ENCODE data around the gene PPP1R15B. TPM values are rescaled to one million over a fixed set of nuclear protein-coding genes. Genes with fewer than 3 reads are reported as not detected.

Gene PPP1R15B
- total and polyA plus RNA-seq, 2 of the 4 experiments (the other 2 are of a cell fraction): 14.9 to 15.0 TPM

DNA sequence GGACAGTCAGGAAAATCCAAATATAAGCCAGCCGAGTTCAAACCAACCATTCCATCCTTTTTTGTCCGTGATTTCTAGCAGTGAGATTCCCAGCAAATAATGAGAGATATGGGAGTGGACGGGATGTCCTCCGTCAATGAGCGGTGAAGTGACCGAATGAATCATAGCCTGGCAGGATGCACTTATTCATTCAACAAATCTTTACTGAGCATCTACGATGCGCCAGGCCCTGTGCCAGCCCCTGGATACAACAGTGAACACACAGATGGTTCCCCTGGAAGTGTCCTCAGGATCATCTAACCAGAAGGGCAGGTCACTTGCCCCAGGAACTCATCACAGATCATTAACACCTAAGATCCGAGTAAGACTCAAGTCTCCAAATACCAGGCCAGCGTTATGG lies 43.7 kb downstream of the PPP1R15B start:
- Histone ChIP-seq H3K18ac (ENCODE audit: low read depth, low read length) (no peak overlapping the region), H3K9me3 (ENCODE audit: control insufficient read depth, insufficient read depth, low read length) (no peaks in the 10 kb centered on the region), H2AK9ac (replicated peaks; ENCODE audit: low read depth, low read length, poor library complexity) (no peak overlapping the region), H3K27ac (ENCODE audit: insufficient read depth, low read length) (no peak overlapping the region), H3K36me3 (ENCODE audit: control insufficient read depth, insufficient read depth, low read length) (no peaks in the 10 kb centered on the region), H3K14ac (replicated peaks; ENCODE audit: low read depth, low read length) (no peak overlapping the region), H4K8ac (ENCODE audit: low read depth in 2 of 2, low read length in 2 of 2) (no peak overlapping the region), H2AK5ac (ENCODE audit: low read depth, low read length) (no peak overlapping the region), H3K23ac (ENCODE audit: low read depth, low read length) (no peak overlapping the region), H2AFZ (replicated peaks; ENCODE audit: low read length, poor library complexity) (no peak overlapping the region), H3K56ac (ENCODE audit: extremely low read depth, insufficient read depth, low read length) (no peak overlapping the region), H4K5ac (ENCODE audit: low read depth, low read length) (no peak overlapping the region), H3K4me2 (ENCODE audit: low read depth, low read length) (no peak overlapping the region), H3K9ac (ENCODE audit: low read depth, low read length) (no peak overlapping the region), H2BK15ac (ENCODE audit: low read depth, low read length) (no peak overlapping the region), H3K4me3 (ENCODE audit: insufficient read depth, low read depth, low read length) (no peak overlapping the region), H3K4me1 (ENCODE audit: control insufficient read depth, insufficient read depth, low read length) (peaks cover 4% of the 10 kb centered on the region), H2BK120ac (ENCODE audit: low read depth, low read length) (no peak overlapping the region), H3K9me1 (ENCODE audit: insufficient read depth, low read length) (no peaks in the 10 kb centered on the region), H3K4ac (ENCODE audit: low read depth, low read length) (no peak overlapping the region), H4K20me1 (ENCODE audit: insufficient read depth, low read length) (no peaks in the 10 kb centered on the region), H3K27me3 (ENCODE audit: control insufficient read depth, insufficient read depth, low read length) (peaks cover 39% of the 10 kb centered on the region), H4K91ac (ENCODE audit: insufficient read depth, low read depth, low read length) (no peak overlapping the region), H3K79me1 (ENCODE audit: low read depth in 1 of 2, low read length in 2 of 2) (no peaks in the 10 kb centered on the region), H2BK5ac (ENCODE audit: low read depth, low read length, poor library complexity, severe bottlenecking) (no peak overlapping the region), H2BK20ac (ENCODE audit: low read depth, low read length) (no peak overlapping the region)
- POLR2A ChIA-PET (ENCODE audit: unreplicated experiment): no interaction called here
- dilution Hi-C loops (cut with HindIII; ENCODE audit: low sequenced_read_pairs, unreplicated experiment) (no loop called here), in situ Hi-C loops (cut with MboI; ENCODE audit: low sequenced_read_pairs) (loop anchor here (10.0 kb wide), 1 partner anchor 503 kb away; the partner anchor contains the start of gene SNRPE), intact Hi-C loops (cut with micrococcal nuclease) (no loop called here)
- WGBS, 2 experiments (ENCODE audit: extremely low coverage in 2 of 2, insufficient read length in 1 of 2): no CpG with 5 or more reads among the region's 10 CpGs
- no peak for TF ChIP-seq CEBPB (IDR thresholded peaks at IDR 0.05; ENCODE audit: low read depth, low read length)
- TF ChIP-seq MXI1 (IDR thresholded peaks at IDR 0.05; ENCODE audit: borderline replicate concordance, low read depth, low read length): no peak
- TF ChIP-seq, protein P1, sequence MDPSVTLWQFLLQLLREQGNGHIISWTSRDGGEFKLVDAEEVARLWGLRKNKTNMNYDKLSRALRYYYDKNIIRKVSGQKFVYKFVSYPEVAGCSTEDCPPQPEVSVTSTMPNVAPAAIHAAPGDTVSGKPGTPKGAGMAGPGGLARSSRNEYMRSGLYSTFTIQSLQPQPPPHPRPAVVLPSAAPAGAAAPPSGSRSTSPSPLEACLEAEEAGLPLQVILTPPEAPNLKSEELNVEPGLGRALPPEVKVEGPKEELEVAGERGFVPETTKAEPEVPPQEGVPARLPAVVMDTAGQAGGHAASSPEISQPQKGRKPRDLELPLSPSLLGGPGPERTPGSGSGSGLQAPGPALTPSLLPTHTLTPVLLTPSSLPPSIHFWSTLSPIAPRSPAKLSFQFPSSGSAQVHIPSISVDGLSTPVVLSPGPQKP (IDR thresholded peaks at IDR 0.05; ENCODE audit: borderline replicate concordance, low read depth, low read length): no peak
- TF ChIP-seq NFE2L2 (IDR thresholded peaks at IDR 0.05; ENCODE audit: low read depth, low read length): no peak
- TF ChIP-seq SMC3 (IDR thresholded peaks at IDR 0.05; ENCODE audit: low read depth, low read length): no peak
- TF ChIP-seq, protein P2, sequence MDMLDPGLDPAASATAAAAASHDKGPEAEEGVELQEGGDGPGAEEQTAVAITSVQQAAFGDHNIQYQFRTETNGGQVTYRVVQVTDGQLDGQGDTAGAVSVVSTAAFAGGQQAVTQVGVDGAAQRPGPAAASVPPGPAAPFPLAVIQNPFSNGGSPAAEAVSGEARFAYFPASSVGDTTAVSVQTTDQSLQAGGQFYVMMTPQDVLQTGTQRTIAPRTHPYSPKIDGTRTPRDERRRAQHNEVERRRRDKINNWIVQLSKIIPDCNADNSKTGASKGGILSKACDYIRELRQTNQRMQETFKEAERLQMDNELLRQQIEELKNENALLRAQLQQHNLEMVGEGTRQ (IDR thresholded peaks at IDR 0.05; ENCODE audit: low read depth, low read length): no peak
- no peak for TF ChIP-seq MAZ (IDR thresholded peaks at IDR 0.05; ENCODE audit: borderline replicate concordance, low read depth, low read length)
- TF ChIP-seq MAFK (IDR thresholded peaks at IDR 0.05; ENCODE audit: low read depth, low read length): no peak
- no peak for TF ChIP-seq BHLHE40 (IDR thresholded peaks at IDR 0.05; ENCODE audit: low read depth, low read length)
- no peak for TF ChIP-seq RCOR1 (IDR thresholded peaks at IDR 0.05; ENCODE audit: insufficient replicate concordance, low read length)
- no peak for TF ChIP-seq FOS (IDR thresholded peaks at IDR 0.05; ENCODE audit: low read depth, low read length)
- no peak for TF ChIP-seq RFX5 (IDR thresholded peaks at IDR 0.05; ENCODE audit: low read depth, low read length)
- TF ChIP-seq CHD1 (IDR thresholded peaks at IDR 0.05; ENCODE audit: low read depth, low read length): no peak
- TF ChIP-seq POLR2A (IDR thresholded peaks at IDR 0.05; ENCODE audit: low read depth, low read length): no peak
- no peak for TF ChIP-seq CTCF (conservative IDR thresholded peaks at IDR 0.05; ENCODE audit: low read depth, low read length)
- TF ChIP-seq RAD21 (IDR thresholded peaks at IDR 0.05; ENCODE audit: low read length): no peak
- no TSS peak for BruUV-seq (replicated peaks)
- DNase-seq: no peak
- no peak for ATAC-seq (ENCODE audit: low read depth)
- CTCF ChIA-PET: no interaction called here
